HG02623 (cell line): ENCODE results near the gene DLX5.

Experiments used
- ATAC-seq: cut with Tn5 transposase; IDR thresholded peaks from one replicate; pipeline ENCODE4 v1.9.1; 2021; ENCODE audit warnings: moderate library complexity; ENCODE audit not compliant: unreplicated experiment

Gene DLX5

DNA sequence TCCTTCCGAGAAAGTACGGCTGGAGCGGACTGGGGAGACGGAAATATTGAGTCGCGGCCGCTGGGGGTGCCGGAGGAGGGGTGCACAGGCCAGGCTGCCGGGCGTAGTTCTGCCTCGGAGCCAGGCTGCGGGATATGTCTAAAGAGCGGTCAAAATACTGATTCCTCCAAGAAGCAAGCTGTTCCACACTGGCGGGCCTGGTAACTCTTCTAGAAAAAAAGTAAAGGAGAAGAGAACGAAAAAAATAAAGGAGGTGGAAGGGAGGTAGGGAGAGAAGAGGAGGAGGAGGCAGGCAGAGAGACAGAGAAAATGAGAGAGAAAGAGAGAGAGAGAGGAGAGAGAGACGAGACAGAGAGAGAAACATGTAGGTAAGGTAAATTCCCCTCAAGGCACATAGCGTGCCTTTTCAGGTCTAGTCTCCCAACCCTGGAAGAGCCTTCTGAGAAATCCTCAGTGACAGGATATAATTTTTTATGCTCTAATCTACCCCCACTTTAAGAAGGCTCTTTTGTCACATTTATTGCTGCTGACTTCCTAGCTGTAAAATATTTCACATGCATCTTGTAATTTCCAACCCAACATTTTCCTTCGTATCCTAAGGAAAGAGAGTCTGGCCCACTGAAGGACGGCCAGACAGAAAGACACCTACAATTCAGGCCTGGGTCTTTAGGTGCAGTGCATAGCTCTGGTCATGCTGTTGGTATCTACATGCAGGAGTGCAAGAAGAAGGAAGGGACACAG is 5.7 kb downstream of the DLX5 start:
- ATAC-seq: no peak

- ATAC-seq: no peak
These were observed 6.5 kb downstream of the DLX5 start for GRCh38 chr7:97018126-97018601.

GRCh38 chr7:97017192-97018125 is 7.2 kb downstream of the DLX5 start:
- no peak for ATAC-seq

DNA sequence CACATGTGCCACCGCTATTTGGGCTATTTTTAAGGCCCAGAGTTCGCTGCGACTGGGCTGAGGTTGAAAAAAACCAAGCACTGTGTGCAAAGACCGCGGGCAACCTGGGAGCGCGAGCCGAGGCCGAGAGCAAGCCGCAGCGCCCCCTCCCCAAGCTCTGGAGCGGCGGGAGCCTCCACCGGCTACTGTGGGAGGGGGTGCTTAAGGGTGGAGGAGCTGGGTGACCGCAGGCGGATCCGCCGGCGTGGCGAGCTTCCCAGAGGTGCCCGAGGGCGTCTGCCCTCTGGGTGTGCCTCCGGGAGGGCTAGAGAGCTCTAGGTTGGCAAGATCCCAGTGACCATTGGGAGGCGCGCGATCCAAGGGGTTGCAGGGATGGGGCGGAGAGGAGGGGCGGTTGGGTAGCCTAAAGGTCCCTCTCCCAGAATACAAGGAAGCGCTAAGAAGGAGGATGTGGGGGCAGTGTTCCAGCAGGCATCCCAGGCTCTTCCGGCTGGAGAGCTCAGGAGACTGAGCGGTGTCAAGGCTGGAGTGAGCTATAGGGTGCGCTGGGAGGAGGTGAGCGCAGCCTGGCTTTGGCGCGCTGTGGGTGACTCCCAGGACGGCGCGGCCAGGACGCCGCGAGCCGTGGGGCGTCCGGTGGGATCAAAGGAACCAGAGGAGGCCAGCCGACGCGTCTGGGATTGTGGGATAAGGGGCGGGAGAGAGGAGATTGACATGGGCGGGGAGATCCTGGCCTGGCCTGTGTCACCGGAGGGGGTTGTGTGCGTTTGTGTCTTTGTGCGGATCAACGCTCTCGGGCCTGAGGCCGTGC is 8.0 kb downstream of the DLX5 start:
- ATAC-seq: no peak

GRCh38 chr7:97015756-97016380 is 8.8 kb downstream of the DLX5 start:
- ATAC-seq: no peak

DNA sequence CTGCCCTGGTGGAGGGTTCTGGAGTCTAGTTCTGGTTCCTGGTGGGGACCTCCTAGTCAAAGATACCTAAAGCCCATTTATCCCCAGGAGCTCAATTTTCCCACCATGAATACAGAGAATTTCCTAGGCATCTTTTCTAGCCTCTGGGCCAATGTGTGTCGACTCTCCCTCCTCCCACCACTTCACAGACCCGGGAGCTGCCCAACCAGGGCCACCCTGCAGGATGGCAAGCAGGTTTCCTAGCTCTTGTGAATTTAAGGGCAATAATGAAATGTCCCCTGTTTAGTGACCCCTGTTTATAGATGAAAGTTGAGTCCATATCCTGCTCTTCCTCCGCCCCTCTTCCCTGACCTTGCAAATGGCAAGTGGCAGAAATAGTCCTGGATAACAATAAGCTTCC is 9.4 kb downstream of the DLX5 start:
- ATAC-seq: no peak

DNA sequence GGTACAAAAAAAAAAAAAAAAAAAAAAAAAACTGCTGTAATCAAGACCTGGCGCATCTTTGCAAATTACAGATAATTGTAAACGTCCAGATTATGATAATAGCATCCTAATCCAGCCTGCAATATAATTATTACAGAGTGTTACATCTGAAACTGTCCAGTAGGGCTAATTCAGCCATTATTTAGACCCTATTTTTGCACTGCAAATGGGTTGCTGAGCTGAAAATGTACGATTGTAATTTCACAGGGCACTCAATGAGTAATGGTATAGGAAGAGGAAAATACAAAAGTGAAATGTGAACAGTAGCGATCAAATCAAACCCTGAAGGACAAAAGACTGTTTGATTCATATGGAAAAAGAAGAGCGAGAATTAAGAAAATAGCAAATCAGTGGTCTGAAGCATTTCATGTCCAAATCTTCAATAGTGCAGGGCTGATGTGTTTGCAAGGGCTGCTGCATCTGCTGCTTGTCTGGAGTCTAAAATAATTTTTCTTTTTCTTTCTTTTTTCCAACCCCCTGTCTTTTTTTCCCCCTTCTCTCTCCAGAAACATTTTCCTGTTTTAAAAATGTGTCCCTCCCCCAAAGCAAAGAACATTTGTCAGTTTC is 10.4 kb downstream of the DLX5 start:
- ATAC-seq: no peak

- no peak for ATAC-seq
These were observed 10.8 kb downstream of the DLX5 start for GRCh38 chr7:97013845-97014134.

- no peak for ATAC-seq
These were observed 11.3 kb downstream of the DLX5 start for GRCh38 chr7:97013134-97013844.

DNA sequence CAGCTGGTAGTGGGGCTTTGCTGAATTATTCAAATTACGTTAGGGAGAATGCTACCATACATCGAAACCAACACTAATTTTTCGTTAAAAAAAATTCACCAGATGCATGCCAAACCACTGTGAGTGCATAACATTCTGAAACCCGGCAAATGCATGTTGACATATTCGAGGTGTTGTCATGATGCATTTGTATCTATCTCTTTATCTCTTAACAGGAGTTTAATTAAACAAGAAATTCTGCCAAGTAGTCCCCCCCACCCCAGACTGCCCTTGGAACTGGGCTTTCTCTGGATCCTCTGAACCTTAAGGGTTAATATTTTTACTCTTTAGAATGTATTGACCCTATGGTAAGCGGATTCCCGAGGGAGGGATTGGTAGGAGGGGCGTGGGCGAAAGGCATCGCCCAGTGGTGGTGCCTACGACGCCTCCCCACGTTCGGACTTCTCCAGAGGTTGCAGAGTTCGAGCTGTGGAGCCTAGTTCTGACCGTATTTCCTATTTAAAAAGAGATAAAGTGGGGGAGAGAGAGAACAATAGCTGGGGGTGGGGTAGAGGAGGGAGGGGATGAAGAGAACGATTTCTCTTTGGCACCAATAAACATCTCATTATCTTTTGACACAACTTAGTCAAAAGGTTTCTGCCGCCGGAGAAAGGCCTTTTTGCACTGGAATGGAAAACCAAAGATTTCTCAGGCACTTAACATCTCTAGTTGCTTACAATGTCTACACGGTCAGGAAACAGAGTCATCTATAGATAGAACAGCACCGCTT is 12.1 kb downstream of the DLX5 start:
- no peak for ATAC-seq

- no peak for ATAC-seq
These were observed 12.9 kb downstream of the DLX5 start for GRCh38 chr7:97011536-97012364.

- no peak for ATAC-seq
These were observed 13.5 kb downstream of the DLX5 start for GRCh38 chr7:97011104-97011503.

GRCh38 chr7:97009753-97010732 is 14.6 kb downstream of the DLX5 start:
- ATAC-seq: no peak

DNA sequence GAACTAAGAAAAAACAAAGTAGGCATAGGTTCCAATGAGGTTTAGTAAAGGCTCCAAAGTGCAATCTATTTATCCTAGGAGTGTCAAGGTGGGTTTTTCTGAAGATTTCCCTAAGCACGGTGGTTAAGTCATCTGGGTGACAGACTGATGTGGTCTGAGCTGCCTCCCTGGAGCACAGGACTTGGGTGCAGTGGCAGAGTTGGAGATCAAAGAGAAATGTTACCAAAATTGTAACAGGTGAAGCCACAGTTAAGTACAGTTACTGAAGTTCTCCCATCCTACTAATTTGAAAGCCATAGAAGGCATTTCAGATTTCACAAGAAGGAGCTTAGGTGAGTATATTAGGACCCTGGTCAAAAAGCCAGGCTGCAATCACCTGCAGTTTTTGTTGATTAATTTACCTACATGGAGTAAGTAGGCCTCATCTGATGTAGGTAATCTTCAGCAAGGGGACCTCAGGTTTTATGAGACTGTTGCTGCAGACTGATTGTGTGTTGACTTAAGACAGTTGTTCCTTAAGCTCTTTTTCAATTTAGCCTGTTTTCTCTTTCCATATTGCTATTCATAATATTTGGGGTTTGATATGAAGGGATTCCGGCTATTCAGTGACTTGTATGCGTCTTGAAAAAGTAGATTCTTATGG is 16.2 kb downstream of the DLX5 start:
- no peak for ATAC-seq

GRCh38 chr7:97007583-97007861 is 17.1 kb downstream of the DLX5 start:
- ATAC-seq: no peak

DNA sequence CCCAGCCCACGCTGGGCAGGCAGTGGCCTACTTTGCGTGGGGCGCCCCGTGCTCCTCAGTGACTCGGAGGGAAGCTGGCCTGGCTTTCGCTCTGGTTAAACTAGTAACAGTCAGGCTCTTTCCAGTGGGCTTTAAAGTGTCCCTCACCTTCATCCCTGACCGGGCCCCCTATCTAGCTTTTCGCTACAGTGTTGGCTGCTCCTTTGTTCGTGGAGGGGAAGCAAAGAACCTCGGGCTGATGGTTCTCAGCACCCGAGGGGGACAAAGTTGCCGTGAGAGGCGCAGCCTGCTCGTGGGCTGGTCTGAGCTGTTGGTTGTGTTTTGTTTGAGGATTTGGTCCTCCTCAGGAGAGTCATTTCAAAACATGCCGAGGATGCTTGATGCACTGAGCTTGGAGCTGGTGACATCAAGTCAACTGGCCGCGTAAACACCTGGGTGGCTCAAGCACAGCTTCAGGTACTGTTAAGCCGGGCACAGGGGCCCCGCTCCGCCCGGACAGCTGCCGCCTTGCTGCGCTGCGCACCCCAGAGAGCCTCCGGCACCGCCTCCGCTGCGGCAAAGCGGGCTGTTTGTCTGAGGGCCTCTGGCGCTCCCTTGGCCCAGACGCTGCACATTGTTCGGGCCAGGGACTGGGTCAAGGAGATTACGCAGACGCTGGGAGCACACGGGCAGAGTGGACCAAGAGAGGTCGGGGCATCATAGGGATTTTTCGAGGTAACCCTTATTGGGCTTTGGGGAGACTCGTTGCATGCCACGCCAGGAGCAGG is 17.6 kb downstream of the DLX5 start:
- ATAC-seq: no peak
